Activated CD4-positive, alpha-beta T cell treated with anti-CD3 and anti-CD28 coated beads for 36 hours (primary cell): ENCODE data around the gene ABCA5. TPM values are rescaled to one million over a fixed set of nuclear protein-coding genes. Genes with fewer than 3 reads are reported as not detected.
"Not testable (repeated sequence)": the region's sequence is repeated elsewhere in the genome, so short reads cannot be mapped to it uniquely, and the experiment has no call there.

Experiments used
- ATAC-seq: fragments of 200-7000 bp; cut with Tn5 transposase; one replicate; pipeline ENCODE4 v1.10.0; 2021; ENCODE audit warnings: mild to moderate bottlenecking, moderate library complexity
- CTCF ChIA-PET: fragments of 350-600 bp; sonication (Branson Sonifier 250); formaldehyde crosslinking; loops from one replicate; lab custom pipeline; 2021; ENCODE audit warnings: antibody characterized with exemption; lab: Charles Lee
- POLR2A ChIA-PET: fragments of 350-600 bp; sonication (Branson Sonifier 250); formaldehyde crosslinking; loops from one replicate; lab custom pipeline; 2021; ENCODE audit warnings: antibody characterized with exemption, inconsistent platforms; lab: Charles Lee
- DNase-seq: peaks from one replicate; pipeline ENCODE4 v3.0.0-alpha.2; 2020
- H3K27ac Mint-ChIP-seq: one replicate; pipeline ENCODE4 v1.8.0; 2021; ENCODE audit warnings: mixed read lengths
- H3K27me3 Mint-ChIP-seq: one replicate; pipeline ENCODE4 v1.8.0; 2021; ENCODE audit warnings: mixed read lengths
- H3K36me3 Mint-ChIP-seq: one replicate; pipeline ENCODE4 v1.8.0; 2021; ENCODE audit warnings: low read depth, mixed read lengths
- H3K4me1 Mint-ChIP-seq: one replicate; pipeline ENCODE4 v1.8.0; 2021; ENCODE audit warnings: mixed read lengths
- H3K4me3 Mint-ChIP-seq: one replicate; pipeline ENCODE4 v1.8.0; 2021; ENCODE audit warnings: mild to moderate bottlenecking, moderate library complexity, mixed read lengths
- H3K9me3 Mint-ChIP-seq: one replicate; pipeline ENCODE4 v1.8.0; 2021; ENCODE audit warnings: low read depth, mixed read lengths
- intact Hi-C, 2 experiments: fragments of 100-400 bp; cut with DNase I in 1 of 2; cut with micrococcal nuclease in 1 of 2; formaldehyde crosslinking; loops; one replicate each; pipeline versions ENCODE4 v1.14.2 to v1.15.1; 2022 to 2024; cut with DNase I, micrococcal nuclease
- total RNA-seq, 2 experiments: library from RNA; stranded (reverse); gene quantifications; one replicate each; pipeline ENCODE4 v1.2.3, GENCODE V29; 2021

ABCA5 gene
- total RNA-seq, 2 experiments from 2014 or later = 14.4 to 15.1 TPM

- H3K9me3 Mint-ChIP-seq, H3K27ac Mint-ChIP-seq, H3K4me1 Mint-ChIP-seq, DNase-seq, H3K4me3 Mint-ChIP-seq, ATAC-seq, intact Hi-C loops, H3K27me3 Mint-ChIP-seq, CTCF ChIA-PET, POLR2A ChIA-PET: not testable (repeated sequence)
- peaks cover 33% of the 10 kb centered on the region for H3K36me3 Mint-ChIP-seq
Measured at GRCh38 chr17:69298120-69298722, 28.7 kb downstream of the ABCA5 start.

- no peaks in the 10 kb centered on the region for H3K4me1 Mint-ChIP-seq
- CTCF ChIA-PET = no interaction called here
- no peaks in the 10 kb centered on the region for H3K27me3 Mint-ChIP-seq
- H3K36me3 Mint-ChIP-seq = peaks cover 40% of the 10 kb centered on the region
- H3K9me3 Mint-ChIP-seq = no peaks in the 10 kb centered on the region
- intact Hi-C loops = no loop called here
- H3K27ac Mint-ChIP-seq = no peak overlapping the region
- ATAC-seq = no peak
- POLR2A ChIA-PET = no interaction called here
- no peak for DNase-seq
- H3K4me3 Mint-ChIP-seq = no peak overlapping the region
Measured at GRCh38 chr17:69287168-69287567, 39.8 kb downstream of the ABCA5 start.

- CTCF ChIA-PET = no interaction called here
- DNase-seq (no peak), ATAC-seq (no peak)
- POLR2A ChIA-PET = no interaction called here
- no peaks in the 10 kb centered on the region for H3K4me1 Mint-ChIP-seq
- no peaks in the 10 kb centered on the region for H3K9me3 Mint-ChIP-seq
- intact Hi-C loops = no loop called here
- peaks cover 42% of the 10 kb centered on the region for H3K36me3 Mint-ChIP-seq
- H3K4me3 Mint-ChIP-seq = no peak overlapping the region
- no peaks in the 10 kb centered on the region for H3K27me3 Mint-ChIP-seq
- H3K27ac Mint-ChIP-seq = no peak overlapping the region
Measured at GRCh38 chr17:69286257-69286656, 40.7 kb downstream of the ABCA5 start.

GRCh38 chr17:69284646-69285045 lies 42.3 kb downstream of the ABCA5 start:
- DNase-seq (no peak), ATAC-seq (no peak)
- Mint-ChIP-seq H3K9me3 (no peaks in the 10 kb centered on the region), H3K27ac (no peak overlapping the region), H3K4me1 (no peaks in the 10 kb centered on the region), H3K36me3 (peaks cover 47% of the 10 kb centered on the region), H3K27me3 (no peaks in the 10 kb centered on the region), H3K4me3 (no peak overlapping the region)
- CTCF ChIA-PET = no interaction called here
- intact Hi-C loops = no loop called here
- POLR2A ChIA-PET = no interaction called here

GRCh38 chr17:69282002-69282401 lies 44.9 kb downstream of the ABCA5 start:
- ChIA-PET CTCF (no interaction called here), POLR2A (no interaction called here)
- no peaks in the 10 kb centered on the region for H3K4me1 Mint-ChIP-seq
- no peaks in the 10 kb centered on the region for H3K9me3 Mint-ChIP-seq
- H3K36me3 Mint-ChIP-seq = peaks cover 45% of the 10 kb centered on the region
- H3K4me3 Mint-ChIP-seq = no peak overlapping the region
- no peaks in the 10 kb centered on the region for H3K27me3 Mint-ChIP-seq
- intact Hi-C loops = no loop called here
- no peak for DNase-seq
- H3K27ac Mint-ChIP-seq = no peak overlapping the region
- no peak for ATAC-seq

- intact Hi-C loops, H3K27me3 Mint-ChIP-seq, POLR2A ChIA-PET, H3K27ac Mint-ChIP-seq, H3K4me3 Mint-ChIP-seq, ATAC-seq, DNase-seq, H3K4me1 Mint-ChIP-seq, CTCF ChIA-PET, H3K9me3 Mint-ChIP-seq: not testable (repeated sequence)
- H3K36me3 Mint-ChIP-seq = peaks cover 18% of the 10 kb centered on the region
Measured at GRCh38 chr17:69276279-69276678, 50.7 kb downstream of the ABCA5 start.

- H3K27me3 Mint-ChIP-seq = no peaks in the 10 kb centered on the region
- ChIA-PET CTCF (no interaction called here), POLR2A (no interaction called here)
- H3K9me3 Mint-ChIP-seq = no peaks in the 10 kb centered on the region
- no peaks in the 10 kb centered on the region for H3K4me1 Mint-ChIP-seq
- ATAC-seq (no peak), DNase-seq (no peak)
- H3K36me3 Mint-ChIP-seq = peaks cover 17% of the 10 kb centered on the region
- intact Hi-C loops = no loop called here
- no peak overlapping the region for H3K27ac Mint-ChIP-seq
- H3K4me3 Mint-ChIP-seq = no peak overlapping the region
Measured at GRCh38 chr17:69275751-69276150, 51.2 kb downstream of the ABCA5 start.

- ChIA-PET CTCF (no interaction called here), POLR2A (no interaction called here)
- Mint-ChIP-seq H3K27ac (no peak overlapping the region), H3K9me3 (no peaks in the 10 kb centered on the region), H3K4me3 (no peak overlapping the region), H3K36me3 (peaks cover 3% of the 10 kb centered on the region), H3K4me1 (no peaks in the 10 kb centered on the region), H3K27me3 (no peaks in the 10 kb centered on the region)
- intact Hi-C loops = no loop called here
- ATAC-seq (no peak), DNase-seq (no peak)
Measured at GRCh38 chr17:69271023-69271422, 55.9 kb downstream of the ABCA5 start.

- ATAC-seq = no peak
- Mint-ChIP-seq H3K9me3 (no peaks in the 10 kb centered on the region), H3K27ac (no peak overlapping the region), H3K4me1 (no peaks in the 10 kb centered on the region), H3K27me3 (no peaks in the 10 kb centered on the region), H3K36me3 (peaks cover 6% of the 10 kb centered on the region), H3K4me3 (no peak overlapping the region)
- DNase-seq = no peak
- intact Hi-C loops = no loop called here
- ChIA-PET CTCF (interaction anchor here (0.6 kb wide), 1 partner anchor 324 kb away, joined by 3 read pairs; no protein-coding TSS in a partner anchor), POLR2A (no interaction called here)
Measured at GRCh38 chr17:69269131-69269998, 57.6 kb downstream of the ABCA5 start.

- no peak for DNase-seq
Measured at GRCh38 chr17:69268543-69269014, 58.4 kb downstream of the ABCA5 start.

GRCh38 chr17:69267219-69267618 lies 59.7 kb downstream of the ABCA5 start:
- no peak for ATAC-seq
- Mint-ChIP-seq H3K9me3 (no peaks in the 10 kb centered on the region), H3K27me3 (no peaks in the 10 kb centered on the region), H3K27ac (no peak overlapping the region), H3K36me3 (peaks cover 15% of the 10 kb centered on the region), H3K4me3 (no peak overlapping the region), H3K4me1 (no peaks in the 10 kb centered on the region)
- DNase-seq = no peak
- intact Hi-C loops = no loop called here
- POLR2A ChIA-PET = no interaction called here
- CTCF ChIA-PET = no interaction called here

More at GRCh38 chr17:69268543-69269014, 58.4 kb downstream of the ABCA5 start:
- no peak for ATAC-seq
- ChIA-PET POLR2A (no interaction called here), CTCF (no interaction called here)
- Mint-ChIP-seq H3K4me1 (no peaks in the 10 kb centered on the region), H3K27ac (no peak overlapping the region), H3K4me3 (no peak overlapping the region), H3K27me3 (no peaks in the 10 kb centered on the region), H3K9me3 (no peaks in the 10 kb centered on the region), H3K36me3 (peaks cover 12% of the 10 kb centered on the region)
- intact Hi-C loops = no loop called here

GRCh38 chr17:69265873-69266272 lies 61.1 kb downstream of the ABCA5 start:
- ATAC-seq (no peak), DNase-seq (no peak)
- no peak overlapping the region for H3K27ac Mint-ChIP-seq
- ChIA-PET CTCF (interaction anchor here (1.0 kb wide), 1 partner anchor 18 kb away, joined by 3 read pairs; no protein-coding TSS in a partner anchor), POLR2A (no interaction called here)
- H3K27me3 Mint-ChIP-seq = no peaks in the 10 kb centered on the region
- H3K4me1 Mint-ChIP-seq = no peaks in the 10 kb centered on the region
- H3K4me3 Mint-ChIP-seq = no peak overlapping the region
- no peaks in the 10 kb centered on the region for H3K9me3 Mint-ChIP-seq
- H3K36me3 Mint-ChIP-seq = peaks cover 15% of the 10 kb centered on the region
- intact Hi-C loops = no loop called here
